Stimulated activated CD8-positive, alpha-beta memory T cell treated with anti-CD3 and anti-CD28 coated beads, Interleukin-7, amount 100 ng/mL, for 1 hour (primary cell): ENCODE measurements around the gene RBM19.
"Not testable (repeated sequence)": the region's sequence is repeated elsewhere in the genome, so short reads cannot be mapped to it uniquely, and the experiment has no call there.

ENCODE experiments used
- DNase-seq, 2 donors: peaks; one replicate each; pipeline ENCODE4 v3.0.0-alpha.2; 2020; ENCODE audit warnings: low read depth in 2 of 2

Gene RBM19

DNA sequence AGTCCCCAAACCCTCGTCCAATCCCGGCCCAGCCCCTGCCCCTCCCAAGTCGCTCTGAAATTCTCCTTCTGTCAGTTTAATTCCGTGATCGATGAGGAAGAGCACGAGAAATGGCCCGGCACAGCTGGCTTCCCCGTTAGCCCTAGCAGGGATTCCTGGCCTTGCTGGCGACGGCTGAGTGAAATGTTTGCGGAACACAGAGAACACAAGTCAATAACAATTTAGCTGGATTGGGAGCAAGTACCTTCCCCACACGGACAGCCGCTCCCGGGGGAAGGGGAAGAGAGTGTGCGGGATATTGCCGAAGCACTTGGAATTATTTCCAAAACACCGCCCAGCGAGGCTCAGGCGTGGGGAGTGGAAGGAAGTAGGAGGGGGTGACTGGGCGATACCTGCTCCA lies 134.6 kb downstream of the RBM19 start:
- no peak for DNase-seq

DNA sequence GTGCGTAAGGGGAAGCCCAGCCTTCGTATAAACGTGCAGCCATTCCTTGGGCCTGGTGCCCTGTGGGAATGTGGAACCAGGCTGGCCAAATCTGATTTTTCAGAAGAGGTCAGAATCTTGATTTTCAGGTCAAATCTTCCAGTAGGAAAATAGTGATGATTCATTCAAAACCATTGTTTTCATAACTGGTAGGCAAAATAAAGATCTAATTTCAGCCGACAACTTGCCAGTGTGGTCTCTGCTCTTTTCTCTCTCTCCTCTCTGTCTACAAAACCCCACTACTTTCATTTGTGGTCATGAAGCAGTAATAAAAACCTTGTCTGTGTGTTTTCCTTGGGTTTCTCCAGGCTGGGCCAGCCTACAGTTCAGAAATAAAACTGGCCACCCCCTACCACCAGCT lies 135.1 kb downstream of the RBM19 start:
- DNase-seq, result no peak

DNA sequence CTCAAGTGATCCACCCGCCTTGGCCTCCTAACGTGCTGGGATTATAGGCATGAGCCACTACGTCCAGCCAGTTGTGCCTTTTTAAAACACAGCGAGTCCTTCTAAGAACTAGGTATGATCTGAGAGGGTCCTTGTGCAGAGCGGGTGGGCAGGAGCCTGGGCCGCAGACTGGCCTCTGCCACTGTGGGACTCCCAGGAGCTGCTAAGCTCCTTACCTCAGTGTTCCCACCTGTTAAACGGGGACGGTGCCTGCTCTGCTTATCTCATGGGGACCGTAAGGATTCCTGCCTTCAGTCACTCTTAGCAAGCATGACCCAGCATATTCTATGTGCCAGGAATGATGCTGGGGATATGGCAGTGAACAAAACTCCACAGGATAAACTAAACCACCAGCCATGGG lies 136.9 kb downstream of the RBM19 start:
- no peak for DNase-seq

DNA sequence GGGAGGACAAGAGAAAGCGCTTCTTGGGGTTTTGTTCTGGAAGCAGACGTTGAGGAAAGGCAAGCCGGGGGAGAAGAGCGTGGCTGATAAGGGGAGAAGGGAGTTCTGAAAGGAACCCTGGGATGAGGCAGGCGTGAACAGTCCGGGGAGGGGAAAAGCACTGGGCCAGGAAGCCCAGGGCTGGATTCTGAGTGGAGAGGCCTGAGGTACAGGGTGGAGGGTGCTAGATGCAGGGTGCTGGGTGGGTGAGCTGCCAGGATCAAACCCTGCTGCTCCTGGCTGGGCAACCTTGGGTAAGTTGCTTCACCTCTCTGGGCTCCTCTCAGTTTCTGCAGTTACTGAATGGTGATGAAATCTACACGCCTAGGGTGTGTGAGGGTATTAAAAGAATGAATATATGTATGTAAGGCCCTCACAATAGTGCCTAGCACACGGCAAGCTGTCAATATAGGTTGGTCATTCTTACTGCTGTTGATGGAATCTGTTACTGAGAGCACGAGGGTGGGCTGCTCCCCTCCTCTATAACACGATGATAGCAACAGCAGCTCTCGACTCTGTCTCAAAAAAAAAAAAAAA lies 138.5 kb downstream of the RBM19 start:
- DNase-seq, result no peak

DNA sequence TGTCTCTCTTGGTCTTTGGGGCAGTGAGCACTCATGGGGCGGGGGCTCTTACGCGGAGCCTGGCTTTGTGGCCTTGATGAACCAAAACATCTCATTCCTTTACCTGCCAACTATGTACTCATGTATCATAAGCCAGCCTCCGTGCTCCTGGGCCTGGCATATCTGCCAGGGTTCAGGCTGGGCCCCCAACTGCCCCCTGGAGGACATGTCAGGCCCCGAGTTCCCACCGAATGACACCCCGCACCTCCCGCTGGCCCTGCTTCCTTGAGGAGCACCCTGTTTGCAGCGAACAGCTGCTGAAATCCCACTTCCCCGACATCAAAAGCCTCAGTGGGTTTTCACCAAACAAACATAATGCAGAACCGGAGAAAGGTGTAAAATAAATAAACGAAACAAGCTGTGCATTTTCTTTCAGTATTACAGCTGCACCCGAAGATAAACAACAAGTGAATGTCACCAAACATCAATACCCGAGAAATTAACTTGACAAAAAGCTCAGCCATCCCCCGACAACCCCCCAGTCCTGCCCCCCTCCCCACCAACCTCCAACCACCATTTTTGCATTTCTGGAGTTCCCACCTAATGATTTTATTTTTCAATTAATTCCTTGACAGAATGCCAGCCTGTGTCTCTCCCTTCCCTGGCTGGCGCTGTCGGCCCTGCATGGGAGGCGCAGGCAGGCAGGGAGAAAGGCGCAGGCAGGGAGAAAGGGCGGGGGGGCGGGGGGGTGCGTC lies 139.2 kb downstream of the RBM19 start:
- DNase-seq, result no peak

DNA sequence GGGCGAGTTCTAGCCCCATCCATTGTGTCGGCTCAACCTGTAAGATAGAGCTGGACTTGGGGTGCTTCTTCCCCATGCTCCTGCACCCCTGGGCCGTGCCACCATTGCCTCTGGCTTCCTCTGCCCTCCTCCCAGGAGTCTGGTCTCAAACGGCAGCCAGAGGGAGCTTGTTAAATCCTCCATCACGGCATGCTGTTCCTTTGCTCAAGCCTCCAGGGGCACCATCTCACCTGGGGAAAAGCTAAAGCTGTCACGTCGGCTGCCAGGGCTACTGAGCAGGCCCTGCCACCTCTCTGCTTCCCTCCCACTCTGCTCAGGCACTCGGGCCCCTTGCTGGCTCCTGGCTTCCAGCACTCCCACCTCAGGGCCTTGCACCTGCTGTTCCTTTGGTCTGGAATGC lies 140.4 kb downstream of the RBM19 start:
- DNase-seq, result no peak

DNA sequence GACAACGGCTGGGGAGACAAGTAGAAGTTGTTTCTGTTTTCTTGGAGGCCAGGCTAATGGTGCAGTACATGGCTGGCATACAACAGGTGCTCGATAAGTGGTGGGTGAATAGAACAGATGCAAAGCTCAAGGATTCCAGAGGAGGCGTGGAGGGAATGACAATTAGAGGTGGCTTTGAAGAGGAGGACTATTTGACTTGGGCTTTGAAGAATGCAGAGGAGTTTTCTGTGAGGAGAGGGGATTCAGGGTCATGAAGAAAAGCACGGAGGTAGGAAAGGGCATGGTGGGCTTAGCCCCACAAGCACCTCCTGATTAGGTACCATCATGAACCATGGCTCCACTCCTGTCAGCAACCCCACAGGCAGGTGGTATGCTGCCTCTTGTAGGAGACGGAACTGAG lies 142.3 kb downstream of the RBM19 start:
- no peak for DNase-seq

DNA sequence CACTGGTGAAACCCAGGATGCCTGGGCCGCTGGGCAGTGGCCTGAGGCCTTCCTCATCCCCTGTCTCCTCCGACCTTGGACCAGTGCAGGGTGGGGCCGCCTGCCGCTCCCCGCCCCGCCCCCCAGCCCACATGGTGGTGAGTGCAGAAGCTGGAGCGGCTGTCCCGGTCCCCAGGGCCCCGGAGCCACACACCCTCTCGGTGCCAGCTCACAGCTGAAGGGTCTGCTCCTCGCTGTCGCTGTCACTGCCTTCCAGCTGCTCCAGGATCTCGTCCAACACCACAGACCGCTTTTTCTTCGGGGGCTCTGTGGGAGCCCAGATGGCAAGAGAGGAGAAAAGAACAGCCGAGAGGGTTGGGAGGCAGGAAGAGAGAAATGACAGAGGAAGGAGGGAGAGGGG lies 143.1 kb downstream of the RBM19 start:
- no peak for DNase-seq

DNA sequence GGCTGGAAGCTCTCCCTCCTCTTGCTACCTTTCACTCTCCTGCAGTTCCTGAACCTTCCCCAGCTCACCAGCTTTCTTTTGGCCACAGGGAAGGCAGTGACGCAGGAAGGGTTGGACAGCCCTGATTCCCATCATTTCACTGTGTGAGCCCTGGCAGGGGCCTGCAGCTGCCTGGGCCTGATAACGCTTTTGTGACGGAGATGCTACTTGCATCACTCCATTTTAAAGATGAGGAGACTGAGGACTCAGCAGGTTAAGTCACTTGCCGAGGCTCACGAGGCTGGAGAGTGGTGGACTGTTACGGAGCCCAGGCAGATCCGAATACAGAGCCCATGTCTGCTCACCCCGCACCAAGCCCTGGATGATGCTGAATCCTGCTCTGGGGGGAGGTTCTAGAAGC lies 145.3 kb downstream of the RBM19 start:
- no peak for DNase-seq

DNA sequence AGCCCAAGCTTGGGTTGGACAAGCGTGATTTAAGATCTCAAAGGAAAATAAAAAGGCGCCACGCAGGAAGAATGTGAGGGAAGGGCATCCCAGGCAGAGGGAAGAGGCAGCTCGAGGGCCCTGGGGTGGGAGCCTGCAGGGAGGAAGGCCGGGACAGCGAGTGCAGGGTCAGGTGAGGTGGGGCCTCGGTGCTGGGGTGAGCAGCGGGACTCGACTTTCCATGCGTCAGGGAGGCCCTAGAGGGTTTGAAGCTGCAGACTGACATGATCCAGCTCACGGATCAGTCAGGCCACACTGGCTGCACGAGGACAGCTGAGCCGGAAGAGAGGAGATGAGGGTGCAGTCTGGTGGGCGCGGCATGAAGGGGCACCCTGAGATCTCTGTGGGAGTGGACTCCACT lies 145.8 kb downstream of the RBM19 start:
- no peak for DNase-seq

DNA sequence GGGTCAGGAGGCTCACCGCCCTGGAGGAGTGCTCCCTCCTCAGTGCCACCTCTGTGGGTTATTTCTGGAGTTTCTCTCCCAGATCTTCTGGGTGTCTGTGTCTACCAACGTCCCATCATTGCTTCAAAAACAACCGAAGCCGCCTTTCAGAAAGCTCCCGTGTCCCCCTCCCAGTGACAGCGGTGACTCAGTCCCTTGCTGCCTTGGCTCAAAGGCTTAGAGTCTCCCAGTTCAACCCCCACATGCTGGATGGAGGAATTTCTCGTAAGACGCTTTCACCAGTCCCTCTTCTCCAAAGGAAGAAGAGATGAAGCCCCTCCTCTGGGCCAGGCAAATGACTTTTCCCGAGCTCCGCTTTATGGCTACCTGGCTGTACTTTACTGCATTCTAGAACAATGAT lies 146.6 kb downstream of the RBM19 start:
- DNase-seq, result no peak

DNA sequence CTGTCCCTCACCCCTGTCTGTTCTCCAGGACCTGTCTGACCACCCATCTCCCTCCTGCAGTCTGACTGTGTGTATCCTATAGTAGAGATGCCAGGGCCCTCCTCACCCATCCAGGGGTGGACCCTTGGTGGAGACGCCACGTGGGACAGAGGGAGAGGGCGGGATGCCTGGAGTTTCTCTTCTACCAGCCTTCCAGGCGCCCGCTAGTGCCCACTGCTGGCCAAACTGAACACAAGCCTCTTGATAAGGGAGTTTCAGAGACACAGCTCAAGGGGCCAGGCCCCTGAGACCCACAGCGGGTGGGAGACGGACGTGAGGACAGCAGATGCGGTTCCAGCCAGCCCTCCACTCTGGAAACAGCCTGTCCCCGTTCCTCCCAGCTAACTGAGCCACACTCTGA lies 147.3 kb downstream of the RBM19 start:
- DNase-seq, result no peak

DNA sequence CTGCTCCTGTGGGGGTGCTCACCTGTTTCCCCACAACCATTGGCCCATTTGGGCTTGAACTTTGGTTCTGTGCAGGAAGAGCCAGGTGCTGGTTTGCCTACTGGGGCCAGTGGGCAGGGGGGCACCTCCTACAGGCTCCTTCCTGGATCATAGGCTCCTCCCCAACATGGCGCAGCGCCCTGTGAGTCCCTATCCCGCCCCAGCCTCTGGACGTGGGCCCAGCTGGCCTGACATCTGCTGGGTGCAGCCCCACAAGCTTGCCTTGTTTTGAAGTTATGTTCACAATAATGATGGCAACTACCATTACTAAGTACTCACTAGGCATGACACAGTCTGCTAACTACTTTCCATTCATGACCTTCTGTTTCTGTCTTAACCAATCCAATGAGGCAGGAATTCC lies 147.8 kb downstream of the RBM19 start:
- DNase-seq, result no peak

DNA sequence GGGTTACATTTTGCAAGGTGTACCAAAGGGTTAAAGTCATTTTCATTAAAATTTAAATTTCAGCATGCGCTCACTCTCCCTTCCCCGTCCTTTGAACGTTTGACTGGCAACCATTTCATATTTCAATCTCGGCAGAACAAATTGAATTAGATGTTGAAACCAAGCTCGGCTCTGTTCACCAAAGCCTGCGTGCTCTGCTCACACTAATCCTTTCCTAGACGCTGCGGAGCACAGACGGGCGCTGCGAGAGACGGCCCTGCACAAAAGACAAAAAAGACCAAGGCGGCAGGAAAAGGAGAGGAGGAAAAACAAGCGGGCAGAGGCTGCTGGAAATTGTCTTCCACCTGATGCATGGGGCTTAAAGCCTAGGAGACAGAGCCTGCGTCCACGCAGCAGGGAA lies 149.3 kb downstream of the RBM19 start:
- no peak for DNase-seq

DNA sequence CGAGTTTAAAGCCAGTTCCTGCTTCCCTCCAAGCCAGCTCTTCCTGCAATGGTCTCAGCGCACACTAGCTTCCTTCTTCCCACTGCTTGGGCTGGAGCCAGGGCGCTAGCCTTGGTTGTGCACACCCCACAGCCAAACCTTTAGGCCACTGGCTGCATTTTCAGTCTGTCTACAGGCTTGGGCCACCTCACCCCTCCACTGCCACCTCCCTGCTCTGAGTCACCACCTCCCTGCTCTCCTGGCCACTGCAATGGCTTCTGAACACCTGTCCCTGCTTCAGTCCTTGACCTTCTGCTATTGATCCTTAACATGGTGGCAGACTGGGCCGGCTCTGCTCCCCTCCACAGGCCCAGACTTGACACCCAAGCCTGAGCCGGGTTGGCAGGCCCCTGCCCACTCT lies 151.1 kb downstream of the RBM19 start:
- DNase-seq, result no peak

DNA sequence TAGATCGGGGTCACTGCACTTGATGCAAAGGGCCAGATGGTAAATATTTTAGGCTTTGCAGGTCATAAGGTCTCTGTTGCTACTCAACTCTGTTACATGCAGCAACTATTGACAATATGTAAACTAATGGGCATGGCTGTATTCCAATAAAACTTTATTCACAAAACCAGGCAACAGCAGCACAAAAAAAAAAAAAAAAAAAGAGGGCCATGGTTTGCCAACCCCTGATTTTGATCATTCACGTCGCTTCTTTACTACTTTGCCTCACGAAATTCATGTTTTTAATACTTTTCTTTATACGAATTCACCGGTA lies 152.9 kb downstream of the RBM19 start:
- no peak for DNase-seq

DNA sequence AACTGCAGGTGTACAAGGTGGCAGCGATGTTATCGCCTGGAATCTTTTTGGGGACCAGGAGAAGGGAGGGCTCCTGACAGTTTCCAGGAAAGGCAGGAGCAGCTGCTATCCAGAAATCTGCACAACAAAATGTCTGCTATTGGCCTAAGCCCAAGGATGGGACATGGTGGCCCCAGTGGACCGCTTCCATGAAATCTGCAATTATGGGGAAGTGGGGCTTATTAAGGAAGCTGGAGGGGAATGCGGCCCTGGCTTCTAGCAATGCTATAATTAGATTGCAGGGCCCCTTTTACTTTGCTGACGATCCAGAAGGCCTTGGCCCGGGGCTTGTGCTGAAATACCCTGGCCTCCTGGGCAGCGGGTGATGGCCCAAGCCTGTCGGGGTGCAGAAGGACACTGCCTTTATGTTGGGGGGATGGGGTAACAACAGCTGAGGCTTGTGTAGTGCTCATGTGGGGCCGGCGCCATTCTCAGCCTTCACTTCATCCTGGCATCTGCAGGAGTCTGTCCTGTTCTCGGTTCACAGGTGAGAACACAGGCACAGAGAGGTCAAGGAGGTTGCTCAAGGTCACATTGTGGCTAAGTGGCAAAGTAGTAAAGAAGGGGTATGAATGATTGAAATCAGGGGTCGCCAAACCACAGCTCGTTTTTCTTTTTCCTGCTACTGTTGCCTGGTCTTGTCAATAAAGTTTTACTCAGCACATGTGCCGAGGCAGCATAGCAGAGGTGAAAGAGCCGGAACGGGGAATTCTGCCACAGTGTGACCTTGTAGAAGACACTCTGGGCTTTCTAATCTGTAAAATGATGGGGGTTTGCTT lies 153.5 kb downstream of the RBM19 start:
- no peak for DNase-seq

DNA sequence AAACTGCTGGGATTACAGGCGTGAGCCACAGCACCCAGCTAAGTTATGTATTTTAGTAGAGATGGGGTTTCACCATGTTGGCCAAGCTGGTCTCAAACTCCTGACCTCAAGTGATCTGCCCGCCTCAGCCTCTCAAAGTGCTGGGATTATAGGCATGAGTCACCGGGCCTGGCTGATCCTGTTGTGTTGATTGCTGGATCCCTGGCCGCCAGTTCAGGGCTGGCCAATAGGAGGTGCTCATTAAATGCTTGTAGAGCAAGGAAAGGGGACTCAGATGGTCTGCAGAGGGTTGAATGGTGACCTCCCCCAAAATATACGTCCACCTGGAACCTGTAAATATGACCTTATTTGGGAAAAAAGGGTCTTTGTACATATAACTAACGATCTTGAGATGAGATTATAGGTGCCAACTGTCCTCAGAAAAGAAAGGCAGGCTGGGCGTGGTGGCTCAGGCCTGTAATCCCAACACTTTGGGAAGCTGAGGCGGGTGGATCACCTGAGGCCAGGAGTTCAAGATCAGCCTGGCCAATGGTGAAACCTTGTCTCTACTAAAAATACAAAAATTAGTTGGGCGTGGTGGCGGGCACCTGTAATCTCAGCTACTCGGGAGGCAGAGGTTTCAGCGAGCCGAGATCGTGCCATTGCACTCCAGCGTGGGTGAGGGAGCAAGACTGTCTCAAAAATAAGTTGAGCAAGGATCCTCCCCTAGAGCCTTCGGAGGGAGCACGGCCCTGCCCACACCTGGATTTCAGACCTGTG lies 156.5 kb downstream of the RBM19 start:
- DNase-seq, result not testable (repeated sequence)

DNA sequence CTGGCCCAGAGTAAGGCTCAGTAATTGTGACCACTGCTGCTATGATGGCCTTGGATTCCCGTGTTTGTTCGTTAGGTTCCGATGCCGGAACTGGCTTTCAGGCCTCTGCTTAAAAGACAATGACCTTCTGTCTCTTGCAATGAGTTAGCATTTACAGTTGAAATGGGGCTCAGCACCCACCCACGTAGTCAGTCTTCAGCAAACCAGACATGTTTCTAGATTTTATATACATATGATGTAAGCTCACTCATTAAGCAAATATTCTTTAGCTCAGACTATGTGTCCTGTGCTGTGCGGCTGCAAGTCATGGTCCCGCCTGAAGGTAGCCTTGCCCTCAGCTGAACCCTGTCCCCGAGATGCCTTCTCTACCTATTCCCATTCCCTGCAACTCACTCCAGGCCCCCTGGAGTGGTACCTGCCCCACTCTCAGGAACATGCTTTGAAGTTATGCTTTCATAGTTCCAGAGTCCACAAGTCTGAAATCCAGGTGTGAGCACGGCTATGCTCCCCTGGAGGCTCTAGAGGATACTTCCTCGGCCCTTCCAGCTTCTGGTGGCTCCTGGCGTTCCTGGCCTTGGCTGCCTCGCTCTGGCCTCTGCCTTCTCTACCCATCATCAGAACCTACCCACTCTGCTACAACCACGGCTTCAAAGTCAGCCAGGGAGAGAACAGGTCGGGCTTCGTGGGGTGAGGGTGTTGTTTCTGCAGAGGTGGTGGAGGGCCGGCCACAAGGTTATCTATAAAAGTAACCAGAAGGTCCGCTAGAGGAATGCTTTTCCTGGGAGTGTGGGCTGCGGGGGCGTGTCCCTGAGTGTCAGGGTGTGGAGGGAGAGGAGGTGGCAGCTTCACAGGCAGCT lies 157.8 kb downstream of the RBM19 start:
- no peak for DNase-seq

DNA sequence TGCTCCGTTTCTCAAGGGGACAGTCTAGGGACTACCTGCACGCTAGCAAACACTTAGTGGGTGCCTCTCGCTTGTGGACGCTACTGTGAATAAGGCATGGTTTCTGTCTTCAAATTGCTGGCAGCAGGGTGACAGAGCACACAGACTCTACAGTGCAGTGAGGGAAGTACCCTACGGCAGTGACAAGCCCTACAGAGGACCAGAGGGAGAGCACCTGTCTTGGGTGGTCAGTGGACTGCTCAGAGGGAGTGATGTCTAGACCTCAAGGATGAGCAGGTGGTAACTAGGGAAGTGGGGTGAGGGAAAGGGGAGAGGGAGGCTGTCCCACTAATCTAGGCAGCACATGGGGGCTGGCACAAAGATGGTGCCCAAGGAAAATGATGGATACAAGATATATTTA lies 160.5 kb downstream of the RBM19 start:
- no peak for DNase-seq

DNA sequence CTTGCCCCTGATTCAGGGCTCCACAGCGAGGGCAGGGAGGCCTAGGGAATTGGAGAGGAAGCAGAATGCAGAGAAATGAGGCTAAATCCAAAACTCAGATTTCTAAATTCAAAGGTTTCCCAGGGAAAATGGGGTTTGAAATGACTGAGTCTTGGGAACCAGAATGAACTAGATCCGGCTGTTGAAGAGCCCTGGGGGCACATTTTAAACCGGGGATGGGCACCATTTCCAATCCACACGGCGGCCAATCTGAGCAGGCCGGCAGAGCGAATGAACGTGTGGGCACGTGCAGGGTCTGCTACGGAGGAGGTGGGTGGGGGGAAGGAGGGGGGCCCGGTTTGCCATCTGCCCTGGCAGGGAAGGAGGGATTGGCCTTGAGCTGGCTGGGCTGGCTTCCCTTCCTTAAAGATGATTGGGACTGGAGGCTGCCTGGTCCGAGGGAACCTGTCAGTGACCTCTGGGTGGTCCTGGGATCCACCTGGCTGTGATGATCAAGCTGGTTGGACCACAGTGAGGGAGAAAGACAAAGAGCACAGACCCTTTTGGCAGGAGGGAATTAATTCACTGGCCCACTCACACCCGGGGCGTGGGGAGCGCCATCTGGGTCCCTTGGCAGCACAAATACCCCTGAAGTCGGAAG lies 161.0 kb downstream of the RBM19 start:
- DNase-seq, result no peak
